ENCODE measurements around the gene NTF4. TPM values are rescaled to one million over a fixed set of nuclear protein-coding genes. Genes with fewer than 3 reads are reported as not detected.

Gene NTF4
- total and polyA plus RNA-seq, 2 of the 8 experiments (the other 6 are each of a cell fraction or from before 2014, with no cell fraction given), result 3.1 to 6.5 TPM

DNA sequence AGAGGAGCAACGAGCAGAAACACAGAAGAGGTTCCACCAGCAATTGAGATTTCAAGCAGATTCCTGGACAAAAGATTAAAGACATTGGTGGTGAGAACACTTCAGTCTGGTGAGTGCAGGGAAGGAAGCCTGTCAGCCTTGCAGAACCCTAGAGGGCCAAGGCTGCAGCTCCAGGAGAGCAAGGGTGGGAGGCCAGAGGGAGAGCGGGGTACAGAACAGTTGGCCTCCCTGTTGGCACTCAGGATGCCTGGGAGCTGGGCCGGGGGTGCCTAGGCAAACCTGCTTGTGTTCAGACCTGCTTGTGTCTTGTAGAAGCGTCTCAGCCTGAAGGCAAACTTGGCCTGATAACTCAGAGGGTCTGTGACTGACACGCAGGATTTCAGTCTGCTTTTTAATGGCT lies 44.4 kb upstream of the NTF4 start:
- Histone ChIP-seq H4K20me1 (replicated peaks in 1 of 2; ENCODE audit: control insufficient read depth in 1 of 2, insufficient read depth in 2 of 2, low read length in 2 of 2) (peaks cover 16 to 28% of the 10 kb centered on the region in 2 experiments), H3K36me3 (ENCODE audit: control insufficient read depth in 2 of 4, insufficient read depth in 4 of 4, low read length in 3 of 4) (peaks cover 20 to 48% (median 44%) of the 10 kb centered on the region in 4 experiments)
- TF ChIP-seq CEBPB (IDR thresholded peaks at IDR 0.05; ENCODE audit: low read depth, low read length), result no peak
- TF ChIP-seq GTF2F1 (IDR thresholded peaks at IDR 0.05; ENCODE audit: borderline replicate concordance, low read depth, low read length), result no peak
- TF ChIP-seq BCL11A (IDR thresholded peaks at IDR 0.05; ENCODE audit: low read depth in 2 of 2, low read length in 2 of 2), result no peak
- TF ChIP-seq HDAC2 (IDR thresholded peaks at IDR 0.05; ENCODE audit: borderline replicate concordance in 1 of 2, low read depth in 2 of 2, low read length in 2 of 2), result no peak
- no peak for TF ChIP-seq MAFK (IDR thresholded peaks at IDR 0.05; ENCODE audit: low read depth, low read length)
- no peak for TF ChIP-seq KDM5A (IDR thresholded peaks at IDR 0.05; ENCODE audit: low read length)
- TF ChIP-seq CTBP2 (IDR thresholded peaks at IDR 0.05; ENCODE audit: borderline replicate concordance, insufficient read depth, insufficient read length, low read length), result no peak
- TF ChIP-seq ASH2L (IDR thresholded peaks at IDR 0.05; ENCODE audit: low read length), result no peak
- TF ChIP-seq NANOG (IDR thresholded peaks at IDR 0.05; ENCODE audit: insufficient read depth, low read depth, low read length, poor library complexity, severe bottlenecking), result no peak
- no peak for TF ChIP-seq CHD1 (IDR thresholded peaks at IDR 0.05; ENCODE audit: low read depth, low read length)
- no peak for TF ChIP-seq YY1 (IDR thresholded peaks at IDR 0.05; ENCODE audit: low read depth, low read length)
- TF ChIP-seq EZH2 (IDR thresholded peaks at IDR 0.05; ENCODE audit: low read depth, low read length, severe bottlenecking), result no peak
- TF ChIP-seq CBX8 (IDR thresholded peaks at IDR 0.05; ENCODE audit: borderline replicate concordance, low read depth, low read length), result no peak
- TF ChIP-seq TCF12 (IDR thresholded peaks at IDR 0.05; ENCODE audit: low read depth, low read length), result no peak

More for the DNA sequence above, 44.4 kb upstream of the NTF4 start:
- H3K4me3 ChIP-seq (ENCODE audit: extremely low read depth in 1 of 4, insufficient read depth in 2 of 4, low read depth in 3 of 4, low read length in 4 of 4), result no peak overlapping the region
- no peak overlapping the region for H2AFZ ChIP-seq (ENCODE audit: low read length)
- H3K27ac ChIP-seq (ENCODE audit: low read depth, low read length), result no peak overlapping the region
- no peak overlapping the region for H3K14ac ChIP-seq (ENCODE audit: insufficient read length)
- no peak overlapping the region for H2BK12ac ChIP-seq (ENCODE audit: low read depth, low read length)
- H3K9me3 ChIP-seq (ENCODE audit: insufficient read depth in 2 of 2, low read depth in 1 of 2, low read length in 1 of 2), result no peaks in the 10 kb centered on the region
- peaks cover 4% of the 10 kb centered on the region for H3K23me2 ChIP-seq (ENCODE audit: low read depth, low read length)
- no peak overlapping the region for H3K4me2 ChIP-seq (ENCODE audit: insufficient read depth in 1 of 2, low read depth in 2 of 2, low read length in 2 of 2)
- H3K18ac ChIP-seq (ENCODE audit: extremely low read depth, low read length), result no peak overlapping the region
- peaks cover 0 to 3% (median 0%) of the 10 kb centered on the region in 4 experiments; a peak in 1 of 7 replicates for H3K4me1 ChIP-seq (replicated peaks in 1 of 4; ENCODE audit: control insufficient read depth in 3 of 4, insufficient read depth in 4 of 4, low read length in 3 of 4)
- H4K91ac ChIP-seq (replicated peaks; ENCODE audit: insufficient read length, low read length), result no peak overlapping the region
- H2BK5ac ChIP-seq (ENCODE audit: low read depth, low read length), result no peak overlapping the region
- DNase-seq (ENCODE audit: low read depth in 1 of 2, low spot score in 2 of 2) (no peak), FAIRE-seq (no peak)
- H3K79me1 ChIP-seq (ENCODE audit: low read depth, low read length), result peaks cover 3% of the 10 kb centered on the region
- H2BK15ac ChIP-seq (ENCODE audit: low read length), result no peak overlapping the region
- no peak overlapping the region for H3K9ac ChIP-seq (replicated peaks in 1 of 4; ENCODE audit: extremely low read depth in 1 of 4, low read depth in 3 of 4, low read length in 3 of 4)
- H3K27me3 ChIP-seq (replicated peaks in 1 of 4; ENCODE audit: control insufficient read depth in 3 of 4, extremely low read depth in 1 of 4, insufficient read depth in 3 of 4, low read length in 3 of 4), result no peaks in the 10 kb centered on the region; a peak in 1 of 7 replicates
- H3K79me2 ChIP-seq (ENCODE audit: control insufficient read depth in 1 of 2, insufficient read depth in 2 of 2, low read length in 2 of 2), result no peaks in the 10 kb centered on the region
- no peak overlapping the region for H4K5ac ChIP-seq (ENCODE audit: insufficient read length, low read depth, low read length)
- H3K4ac ChIP-seq (replicated peaks; ENCODE audit: insufficient read length, low read depth, low read length), result no peak overlapping the region
- H2AK5ac ChIP-seq (ENCODE audit: low read depth, low read length), result no peak overlapping the region
- H3K56ac ChIP-seq (replicated peaks; ENCODE audit: insufficient read length, low read depth, low read length), result no peak overlapping the region
- ChIA-PET CTCF (ENCODE audit: partially characterized antibody) (interaction anchor here (0.9 to 2.9 kb wide), 8 partner anchors 11 to 116 kb away, joined by 3 to 20 read pairs (median 4); no protein-coding TSS in a partner anchor), POLR2A (ENCODE audit: partially characterized antibody) (interaction anchor here (1.2 to 7.8 kb wide), 4 partner anchors 11 to 42 kb away, joined by 4 to 67 read pairs (median 4); partner anchors contain the start of gene PPFIA3)
- H2BK120ac ChIP-seq (replicated peaks; ENCODE audit: low read depth, low read length), result no peak overlapping the region
- WGBS, 2 experiments (ENCODE audit: extremely low coverage in 1 of 2, insufficient coverage in 1 of 2, insufficient read length in 1 of 2, insufficient replicate concordance in 2 of 2, low coverage in 1 of 2, low lambda C conversion rate in 2 of 2, missing lambda C conversion rate in 1 of 2), result 88% methylated on average over 4 of the region's 5 CpGs; no CpG with 5 or more reads in 1 of the 2 experiments
- H2BK20ac ChIP-seq (ENCODE audit: low read length), result no peak overlapping the region
- H4K8ac ChIP-seq (ENCODE audit: extremely low read depth, insufficient read depth, low read length), result no peak overlapping the region
- H3K23ac ChIP-seq (ENCODE audit: insufficient read length), result no peak overlapping the region

Measured in H1 (cell line).